GM21381 (cell line): Measurements from ENCODE around the gene CCDC73.

Experiments
- ATAC-seq: cut with Tn5 transposase; IDR thresholded peaks from one replicate; pipeline ENCODE4 v1.9.1; 2021; ENCODE audit warnings: mild to moderate bottlenecking, moderate library complexity; ENCODE audit not compliant: unreplicated experiment

The CCDC73 gene

DNA sequence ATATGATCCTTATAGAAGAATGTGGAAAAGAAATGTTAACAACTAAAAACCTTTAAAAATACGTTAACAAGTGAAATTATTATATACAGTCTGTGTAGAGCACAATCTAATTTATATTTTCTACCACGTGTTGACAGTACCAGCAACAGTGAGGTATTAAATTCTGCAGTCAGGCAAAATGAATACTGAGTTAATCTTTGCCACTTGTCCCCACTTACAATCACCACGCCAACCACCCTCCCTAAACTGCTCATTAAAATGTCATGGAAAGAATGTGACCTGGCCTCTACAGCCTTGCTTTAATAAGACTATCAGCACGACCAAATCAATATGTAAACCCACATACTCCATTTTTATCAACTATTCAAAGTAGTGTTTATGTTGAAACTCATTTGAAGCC, 239.4 kb downstream of the CCDC73 start:
- ATAC-seq = no peak
